GM12864 (cell line): Measurements from ENCODE around the gene CRIP2.

Source experiments
- DNase-seq: peaks from one replicate; pipeline ENCODE4 v3.0.0-alpha.2; 2011; ENCODE audit warnings: low read depth
- H3K4me3 ChIP-seq: 2 replicates; pipeline ENCODE4 v1.5.1; 2011; ENCODE audit warnings: mild to moderate bottlenecking, low read depth, low read length, control low read depth
- TF ChIP-seq, protein P1 (sequence below): IDR thresholded peaks from 2 replicates; pipeline ENCODE4 v1.5.1; 2011; ENCODE audit warnings: low read depth, mild to moderate bottlenecking, moderate library complexity, low read length, control low read depth, inconsistent platforms; ENCODE audit errors: missing control alignments

CRIP2 gene

DNA sequence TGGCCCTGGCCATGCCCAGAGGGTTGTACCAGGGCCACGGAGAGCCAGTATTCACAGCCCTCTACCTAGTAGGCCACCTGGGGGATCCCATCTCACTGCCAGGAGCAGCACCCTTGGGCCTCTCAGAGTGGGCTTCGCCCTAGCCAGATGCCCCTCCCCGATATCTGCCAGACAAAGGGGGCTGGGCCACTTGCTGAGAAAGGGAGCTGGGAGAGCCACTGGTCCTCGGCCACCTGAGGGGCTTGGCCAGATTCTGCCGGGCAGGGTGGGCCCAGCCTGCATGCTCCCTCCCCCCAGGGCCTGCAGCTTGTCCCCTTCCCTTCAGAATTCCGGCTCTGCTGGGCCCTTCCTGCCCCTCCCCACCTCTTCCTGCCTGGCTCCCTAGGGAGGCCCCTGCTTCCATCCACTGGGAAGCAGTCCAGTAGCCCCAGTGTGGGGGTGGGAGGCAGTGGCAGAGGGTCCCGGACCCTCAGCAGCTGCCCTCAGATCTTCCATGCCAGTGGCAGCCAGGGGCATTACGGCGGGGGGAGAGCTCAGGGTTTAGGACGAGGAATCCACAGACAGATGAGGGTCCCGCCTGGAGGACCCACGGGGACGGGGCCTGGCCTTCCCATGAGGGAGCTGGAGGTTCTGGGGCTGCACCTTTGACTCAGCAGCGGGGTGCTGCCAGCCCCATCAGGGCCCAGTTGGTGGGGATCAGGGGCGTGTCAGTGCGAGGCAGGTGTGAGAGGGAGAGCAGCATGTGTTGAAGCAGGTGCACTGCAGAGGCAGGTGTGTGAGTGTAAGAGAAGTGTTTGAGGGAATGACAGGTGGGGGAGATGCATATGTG is 2.4 kb downstream of the CRIP2 start:
- TF ChIP-seq, protein P1, sequence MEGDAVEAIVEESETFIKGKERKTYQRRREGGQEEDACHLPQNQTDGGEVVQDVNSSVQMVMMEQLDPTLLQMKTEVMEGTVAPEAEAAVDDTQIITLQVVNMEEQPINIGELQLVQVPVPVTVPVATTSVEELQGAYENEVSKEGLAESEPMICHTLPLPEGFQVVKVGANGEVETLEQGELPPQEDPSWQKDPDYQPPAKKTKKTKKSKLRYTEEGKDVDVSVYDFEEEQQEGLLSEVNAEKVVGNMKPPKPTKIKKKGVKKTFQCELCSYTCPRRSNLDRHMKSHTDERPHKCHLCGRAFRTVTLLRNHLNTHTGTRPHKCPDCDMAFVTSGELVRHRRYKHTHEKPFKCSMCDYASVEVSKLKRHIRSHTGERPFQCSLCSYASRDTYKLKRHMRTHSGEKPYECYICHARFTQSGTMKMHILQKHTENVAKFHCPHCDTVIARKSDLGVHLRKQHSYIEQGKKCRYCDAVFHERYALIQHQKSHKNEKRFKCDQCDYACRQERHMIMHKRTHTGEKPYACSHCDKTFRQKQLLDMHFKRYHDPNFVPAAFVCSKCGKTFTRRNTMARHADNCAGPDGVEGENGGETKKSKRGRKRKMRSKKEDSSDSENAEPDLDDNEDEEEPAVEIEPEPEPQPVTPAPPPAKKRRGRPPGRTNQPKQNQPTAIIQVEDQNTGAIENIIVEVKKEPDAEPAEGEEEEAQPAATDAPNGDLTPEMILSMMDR = no peak
- no peak overlapping the region for H3K4me3 ChIP-seq
- DNase-seq = no peak

GRCh38 chr14:105477660-105478397 is 3.2 kb downstream of the CRIP2 start:
- H3K4me3 ChIP-seq = no peak overlapping the region
- TF ChIP-seq, protein P1 = no peak
- no peak for DNase-seq

GRCh38 chr14:105478398-105479251 is 4.0 kb downstream of the CRIP2 start:
- no peak overlapping the region for H3K4me3 ChIP-seq
- TF ChIP-seq, protein P1 = no peak
- no peak for DNase-seq

DNA sequence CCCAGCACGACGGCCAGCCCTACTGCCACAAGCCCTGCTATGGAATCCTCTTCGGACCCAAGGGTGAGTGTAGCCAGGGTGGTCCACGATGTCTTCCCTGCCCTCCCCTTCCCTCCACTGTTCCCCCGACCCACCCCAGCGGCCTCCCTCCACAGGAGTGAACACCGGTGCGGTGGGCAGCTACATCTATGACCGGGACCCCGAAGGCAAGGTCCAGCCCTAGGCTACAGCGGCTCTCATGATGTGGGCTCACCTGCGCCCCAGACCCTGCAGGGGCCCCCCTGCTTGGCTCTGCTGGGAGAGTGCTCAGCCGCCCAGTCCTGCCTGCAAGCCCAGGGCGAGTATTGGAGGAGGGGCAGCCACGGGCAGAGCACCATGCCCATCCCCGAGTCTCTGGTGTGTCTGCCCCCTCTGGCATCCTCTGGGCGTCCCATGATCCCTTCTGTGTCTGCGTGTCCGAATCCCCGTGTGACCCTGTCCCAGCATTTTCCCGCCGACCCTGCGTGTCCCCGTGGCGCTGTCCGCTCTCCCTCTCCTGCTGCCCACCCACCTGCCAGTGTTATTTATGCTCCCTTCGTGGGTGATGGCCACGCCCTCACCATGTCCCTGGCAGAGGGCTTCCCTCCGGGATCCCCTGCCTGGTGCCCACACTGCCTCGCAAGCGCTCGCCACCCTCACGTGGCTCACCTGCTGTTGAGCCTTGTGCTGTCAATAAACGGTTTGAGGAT is 5.0 kb downstream of the CRIP2 start:
- DNase-seq = no peak
- no peak overlapping the region for H3K4me3 ChIP-seq
- TF ChIP-seq, protein P1 = no peak

DNA sequence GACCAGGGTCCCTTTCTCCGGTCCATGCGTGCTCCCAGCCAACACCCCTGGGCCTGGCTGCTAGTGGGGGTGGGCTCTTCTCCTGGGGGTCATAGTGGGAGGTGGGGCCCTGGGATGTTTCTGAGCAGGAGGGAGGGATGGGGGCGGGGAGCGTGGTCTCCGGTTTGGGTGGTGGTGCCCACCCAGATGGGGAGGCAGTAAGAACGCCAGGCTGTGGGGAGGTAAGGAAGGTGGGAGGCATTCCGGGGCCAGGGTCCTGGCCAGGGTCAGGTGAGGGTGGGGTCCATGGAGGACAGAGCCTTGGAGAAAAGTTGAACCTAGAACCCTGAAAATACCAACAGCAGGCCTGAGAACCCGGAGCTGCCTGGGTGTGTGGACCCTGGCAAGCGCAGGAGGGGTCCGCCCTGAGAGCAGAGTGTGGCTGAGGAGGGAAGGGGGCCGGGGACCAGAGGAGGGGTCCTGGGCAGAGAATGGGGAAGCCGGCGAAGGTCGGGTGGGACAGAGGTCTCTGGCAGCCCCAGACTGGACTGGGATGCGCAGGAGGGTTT is 5.7 kb downstream of the CRIP2 start:
- TF ChIP-seq, protein P1 = no peak
- no peak overlapping the region for H3K4me3 ChIP-seq
- no peak for DNase-seq
